WERI-Rb-1 (cell line): Measurements from ENCODE around the gene WDFY3.
"Not testable (repeated sequence)": the region's sequence is repeated elsewhere in the genome, so short reads cannot be mapped to it uniquely, and the experiment has no call there.

Source experiments
- DNase-seq: peaks from one replicate; pipeline ENCODE4 v3.0.0-alpha.2; 2020
- H3K27ac ChIP-seq: fragments of 250-450 bp; sonication (Bioruptor Pico); 2 replicates; pipeline ENCODE4 v1.5.1; 2020; ENCODE audit warnings: mild to moderate bottlenecking, moderate library complexity
- H3K27me3 ChIP-seq: fragments of 250-450 bp; sonication (Bioruptor Pico); 2 replicates; pipeline ENCODE4 v1.5.1; 2021; ENCODE audit warnings: mild to moderate bottlenecking, low read depth, moderate library complexity; ENCODE audit not compliant: insufficient read depth, severe bottlenecking
- H3K36me3 ChIP-seq: fragments of 250-450 bp; sonication (Bioruptor Pico); 2 replicates; pipeline ENCODE4 v1.5.1; 2020; ENCODE audit warnings: mild to moderate bottlenecking, moderate library complexity
- H3K4me3 ChIP-seq: 2 replicates; pipeline ENCODE4 v1.5.1; 2011; ENCODE audit warnings: low read depth, mild to moderate bottlenecking, control low read depth, low read length
- H3K9me3 ChIP-seq: fragments of 250-450 bp; sonication (Bioruptor Pico); 2 replicates; pipeline ENCODE4 v1.5.1; 2021; ENCODE audit warnings: mild to moderate bottlenecking, moderate library complexity; ENCODE audit not compliant: severe bottlenecking
- CTCF ChIP-seq: IDR thresholded peaks from 2 replicates; pipeline ENCODE4 v1.5.1; 2011; ENCODE audit warnings: low read depth, mild to moderate bottlenecking, control low read depth, inconsistent platforms, low read length

WDFY3 gene

GRCh38 chr4:84808332-84808731 is 158.2 kb downstream of the WDFY3 start:
- TF ChIP-seq CTCF: no peak
- Histone ChIP-seq H3K27ac (no peak overlapping the region), H3K4me3 (no peak overlapping the region), H3K9me3 (no peaks in the 10 kb centered on the region), H3K36me3 (peaks cover 15% of the 10 kb centered on the region), H3K27me3 (no peaks in the 10 kb centered on the region)
- no peak for DNase-seq

GRCh38 chr4:84806541-84806940 is 159.9 kb downstream of the WDFY3 start:
- DNase-seq, H3K9me3 ChIP-seq, H3K4me3 ChIP-seq, H3K27me3 ChIP-seq, H3K27ac ChIP-seq: not testable (repeated sequence)
- peaks cover 21% of the 10 kb centered on the region for H3K36me3 ChIP-seq

- Histone ChIP-seq H3K27me3 (no peaks in the 10 kb centered on the region), H3K4me3 (no peak overlapping the region), H3K9me3 (no peaks in the 10 kb centered on the region), H3K36me3 (peaks cover 24% of the 10 kb centered on the region), H3K27ac (no peak overlapping the region)
- TF ChIP-seq CTCF: no peak
- no peak for DNase-seq
Observed at GRCh38 chr4:84804136-84804535, 162.4 kb downstream of the WDFY3 start.

GRCh38 chr4:84803720-84804119 is 162.8 kb downstream of the WDFY3 start:
- TF ChIP-seq CTCF: no peak
- no peaks in the 10 kb centered on the region for H3K9me3 ChIP-seq
- no peak overlapping the region for H3K4me3 ChIP-seq
- no peak overlapping the region for H3K27ac ChIP-seq
- peaks cover 20% of the 10 kb centered on the region for H3K36me3 ChIP-seq
- no peak for DNase-seq
- no peaks in the 10 kb centered on the region for H3K27me3 ChIP-seq

DNA sequence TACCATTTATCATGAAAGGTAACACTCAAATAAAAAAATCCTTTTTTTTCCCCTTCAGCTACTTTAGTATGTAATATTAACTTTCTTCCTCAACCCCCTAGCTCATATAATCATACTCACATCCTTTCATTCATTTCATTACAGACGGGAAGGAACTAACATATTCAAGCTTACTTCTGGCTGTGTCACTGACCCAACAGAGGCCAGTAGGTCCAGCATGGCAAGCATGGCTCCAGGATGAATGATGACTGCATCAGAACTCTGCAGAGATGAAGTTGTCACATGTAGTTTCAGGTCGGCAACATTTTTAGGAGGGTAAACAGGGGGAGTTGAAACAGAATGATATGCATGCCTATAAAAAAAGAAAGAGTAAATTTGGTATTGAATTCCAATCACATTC is 163.4 kb downstream of the WDFY3 start:
- H3K36me3 ChIP-seq: peaks cover 20% of the 10 kb centered on the region
- TF ChIP-seq CTCF: no peak
- no peak for DNase-seq
- H3K27ac ChIP-seq: no peak overlapping the region
- no peak overlapping the region for H3K4me3 ChIP-seq
- H3K27me3 ChIP-seq: no peaks in the 10 kb centered on the region
- no peaks in the 10 kb centered on the region for H3K9me3 ChIP-seq

GRCh38 chr4:84800256-84800655 is 166.2 kb downstream of the WDFY3 start:
- Histone ChIP-seq H3K4me3 (no peak overlapping the region), H3K36me3 (peaks cover 29% of the 10 kb centered on the region), H3K27me3 (no peaks in the 10 kb centered on the region), H3K27ac (no peak overlapping the region), H3K9me3 (no peaks in the 10 kb centered on the region)
- DNase-seq: no peak
- TF ChIP-seq CTCF: no peak
